A172 (cell line): ENCODE results near the gene LYRM2. TPM values are rescaled to one million over a fixed set of nuclear protein-coding genes. Genes with fewer than 3 reads are reported as not detected.
"Not testable (repeated sequence)": the region's sequence is repeated elsewhere in the genome, so short reads cannot be mapped to it uniquely, and the experiment has no call there.

ENCODE experiments used
- DNase-seq: peaks from one replicate; pipeline ENCODE4 v3.0.0-alpha.2; 2015; ENCODE audit warnings: low spot score
- total RNA-seq: library from RNA; depleted of rRNA; stranded (reverse); fragments of >200 nt; shearing (Covaris generic); gene quantifications from 2 replicates; pipeline ENCODE4 v1.2.3, GENCODE V29; 2014

Gene LYRM2
- total RNA-seq, 1 experiment from 2014 or later, result 38.3 TPM

- no peak for DNase-seq
Observed at GRCh38 chr6:89649682-89650081, 11.1 kb upstream of the LYRM2 start.

DNA sequence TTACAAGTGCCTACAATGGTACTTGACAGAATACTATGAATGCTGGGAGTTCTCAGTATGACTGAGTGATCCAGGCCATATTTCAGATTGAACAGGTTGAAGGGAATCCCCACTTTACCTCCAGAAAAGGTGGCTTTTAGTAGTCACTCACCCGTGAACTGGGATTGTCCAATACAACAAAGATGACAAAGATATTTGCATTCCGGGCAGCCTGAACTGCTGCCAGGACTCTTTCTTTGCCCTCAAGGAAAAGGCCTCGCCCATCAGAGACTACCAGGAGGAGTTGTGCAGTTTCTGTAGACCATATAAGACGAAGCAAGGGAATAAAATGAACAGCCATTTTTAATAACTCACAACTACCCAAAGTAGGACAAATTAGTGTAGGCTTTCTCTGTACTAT is 6.3 kb upstream of the LYRM2 start:
- no peak for DNase-seq

GRCh38 chr6:89643406-89643805 is 4.9 kb upstream of the LYRM2 start:
- DNase-seq, result no peak

- DNase-seq, result no peak
Observed at GRCh38 chr6:89642956-89643355, 4.4 kb upstream of the LYRM2 start.

DNA sequence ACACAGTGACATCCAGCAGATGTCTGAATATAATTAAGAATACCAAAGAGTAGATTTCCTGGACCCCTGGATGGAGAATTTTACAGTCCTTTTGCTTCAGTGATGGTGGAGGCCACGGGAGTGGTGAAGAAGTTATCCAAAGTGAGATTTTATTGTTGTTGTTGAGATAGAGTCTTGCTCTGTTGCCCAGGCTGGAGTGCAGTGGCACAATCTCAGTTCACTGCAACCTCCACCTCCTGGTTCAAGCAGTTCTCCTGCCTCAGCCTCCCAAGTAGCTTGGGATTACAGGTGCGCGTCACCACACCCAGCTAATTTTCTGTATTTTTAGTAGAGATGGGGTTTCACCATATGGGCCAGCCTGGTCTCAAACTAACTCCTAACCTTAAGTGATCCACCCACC is 3.0 kb upstream of the LYRM2 start:
- DNase-seq, result not testable (repeated sequence)

DNA sequence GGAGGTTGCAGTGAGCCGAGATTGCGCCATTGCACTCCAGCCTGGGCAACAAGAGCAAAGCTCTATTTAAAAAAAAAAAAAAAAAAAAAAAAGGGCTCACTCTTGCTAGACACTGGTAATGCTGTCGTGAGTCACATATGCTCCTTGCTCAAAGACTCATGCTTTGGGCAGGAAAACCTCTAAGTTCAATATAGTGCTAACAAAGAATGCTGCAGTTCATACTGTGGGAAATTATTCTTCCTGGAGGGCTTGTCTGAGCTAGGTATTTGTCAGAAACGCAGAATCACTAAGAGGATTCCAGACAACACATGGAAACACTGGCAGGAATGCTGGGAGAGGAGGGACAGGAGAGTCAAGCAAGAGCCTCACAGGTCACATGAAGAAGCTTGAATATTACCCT is 2.3 kb upstream of the LYRM2 start:
- no peak for DNase-seq

DNA sequence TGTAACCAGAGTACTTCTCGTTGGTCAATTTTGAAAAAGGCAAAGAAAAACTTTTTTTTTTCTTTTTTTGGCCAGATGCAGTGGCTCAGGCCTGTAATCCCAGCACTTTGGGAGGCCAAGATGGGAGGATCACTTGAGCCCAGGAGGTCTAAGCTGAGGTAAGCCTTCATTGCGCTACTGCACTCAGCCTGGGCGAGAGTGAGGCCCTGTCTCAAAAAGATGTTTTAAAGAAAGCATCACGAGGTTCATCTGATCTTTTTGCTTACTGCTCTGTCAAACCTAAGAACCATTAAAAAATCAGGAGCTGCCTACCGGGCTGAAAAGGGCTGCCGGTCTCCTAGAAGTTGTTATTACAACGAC is 607 bp downstream of the LYRM2 start:
- DNase-seq, result no peak

- not testable (repeated sequence) for DNase-seq
Observed at GRCh38 chr6:89636412-89636811, 2.1 kb downstream of the LYRM2 start.

GRCh38 chr6:89630488-89630887 is 8.1 kb downstream of the LYRM2 start:
- DNase-seq, result no peak

GRCh38 chr6:89623749-89624148 is 14.8 kb downstream of the LYRM2 start:
- no peak for DNase-seq

GRCh38 chr6:89619567-89619966 is 19.0 kb downstream of the LYRM2 start:
- DNase-seq, result no peak

DNA sequence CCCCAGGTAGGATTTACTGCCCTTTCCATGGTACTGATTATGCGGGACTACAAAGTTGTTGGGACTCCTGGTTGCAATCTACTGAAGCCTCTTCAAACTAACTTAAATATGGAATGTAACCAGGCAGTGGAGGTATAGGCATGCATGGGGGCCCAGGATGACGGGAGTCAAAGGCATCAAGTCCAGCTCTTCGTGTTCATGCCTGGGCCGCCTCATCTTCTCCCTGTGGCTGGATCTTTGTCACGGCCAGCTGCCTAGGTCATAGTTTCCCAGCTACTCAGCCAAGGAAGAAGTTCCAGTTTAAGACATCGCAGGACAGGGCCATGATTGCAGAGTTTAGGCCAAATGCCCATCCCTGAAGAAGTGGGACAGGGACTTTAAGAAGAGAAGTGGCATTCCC is 20.5 kb downstream of the LYRM2 start:
- DNase-seq, result no peak

- DNase-seq, result no peak
Observed at GRCh38 chr6:89616531-89616930, 22.0 kb downstream of the LYRM2 start.

GRCh38 chr6:89615882-89616281 is 22.7 kb downstream of the LYRM2 start:
- DNase-seq, result no peak

DNA sequence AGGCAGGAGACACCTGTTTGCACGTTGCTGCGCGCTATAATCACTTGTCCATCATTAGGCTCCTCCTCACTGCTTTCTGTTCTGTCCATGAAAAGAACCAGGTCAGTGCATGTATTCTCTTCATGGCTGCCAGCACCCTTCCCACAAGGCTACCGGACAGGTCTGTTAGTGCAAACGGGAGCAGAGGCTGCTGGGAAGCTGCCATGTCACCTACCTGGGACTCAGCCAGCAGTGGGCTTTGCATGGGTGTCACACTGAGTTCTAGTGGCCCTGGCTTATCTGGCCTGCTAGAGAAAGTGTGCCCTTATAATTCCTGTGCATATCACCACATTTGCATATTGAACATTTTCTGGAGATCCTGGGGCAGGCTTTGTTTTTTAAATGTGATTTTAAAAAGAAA is 24.8 kb downstream of the LYRM2 start:
- no peak for DNase-seq

DNA sequence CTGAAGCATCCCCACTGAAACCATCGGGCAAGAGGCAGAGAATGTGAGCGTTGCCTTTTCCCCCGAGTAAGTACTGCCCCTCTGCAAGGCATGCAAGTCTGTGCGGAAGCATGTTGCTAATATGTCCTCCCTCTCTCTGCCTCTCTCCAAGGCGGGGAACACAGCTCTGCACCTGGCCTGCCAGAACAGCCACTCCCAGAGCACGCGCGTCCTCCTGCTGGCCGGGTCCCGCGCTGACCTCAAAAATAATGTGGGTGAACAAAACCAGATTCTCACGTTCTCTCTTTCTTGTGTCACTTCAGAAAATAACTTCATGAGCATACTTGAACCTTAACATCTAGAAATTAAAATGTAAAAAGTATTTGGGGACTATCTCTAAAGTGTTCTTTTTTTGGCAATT is 26.4 kb downstream of the LYRM2 start:
- DNase-seq, result no peak

- peak; percentile 21 for DNase-seq
Observed at GRCh38 chr6:89611666-89612065, 26.9 kb downstream of the LYRM2 start.

GRCh38 chr6:89610149-89610642 is 28.4 kb downstream of the LYRM2 start:
- DNase-seq, result peak; percentile 37

- DNase-seq, result no peak
Observed at GRCh38 chr6:89605861-89606260, 32.7 kb downstream of the LYRM2 start.

DNA sequence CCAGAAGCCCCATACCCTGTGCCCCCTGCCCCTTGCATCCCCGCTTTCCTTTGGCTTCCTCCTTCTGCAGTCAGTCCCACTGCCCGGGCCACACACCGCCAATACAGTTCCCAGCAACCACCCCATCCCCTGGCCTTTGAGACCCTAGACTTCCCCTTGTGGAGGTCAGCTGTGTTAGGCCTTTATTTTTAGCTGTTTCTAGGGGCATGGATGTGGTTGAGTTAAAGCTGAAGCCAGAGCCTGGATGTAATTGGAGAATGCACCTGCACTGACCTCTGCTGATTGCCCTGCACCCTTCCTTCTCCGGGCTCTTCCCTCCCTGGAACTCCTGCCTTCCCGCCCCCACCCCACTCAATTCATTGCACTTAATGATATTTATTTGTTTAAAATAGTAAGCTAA is 33.9 kb downstream of the LYRM2 start:
- DNase-seq, result no peak

DNA sequence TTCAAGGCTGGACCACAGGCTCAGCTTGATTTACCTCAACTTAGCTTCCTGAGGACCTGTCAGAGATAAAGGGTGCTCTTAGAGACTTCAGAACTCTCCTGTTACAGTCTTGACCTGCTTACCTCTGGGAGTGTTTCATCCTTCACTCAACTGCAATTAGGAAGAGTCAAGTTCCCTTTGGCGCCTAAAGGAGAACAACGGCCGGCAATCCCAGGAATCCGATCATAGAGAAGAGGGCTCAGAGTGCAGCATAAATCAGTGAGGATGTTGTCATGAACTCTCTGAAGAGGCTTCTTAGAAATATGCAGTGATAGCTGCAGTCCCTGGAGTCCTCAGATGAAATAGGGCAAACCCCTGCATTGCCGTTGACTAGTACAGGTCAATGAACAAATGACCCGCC is 36.4 kb downstream of the LYRM2 start:
- DNase-seq, result no peak

- no peak for DNase-seq
Observed at GRCh38 chr6:89599727-89600126, 38.8 kb downstream of the LYRM2 start.

DNA sequence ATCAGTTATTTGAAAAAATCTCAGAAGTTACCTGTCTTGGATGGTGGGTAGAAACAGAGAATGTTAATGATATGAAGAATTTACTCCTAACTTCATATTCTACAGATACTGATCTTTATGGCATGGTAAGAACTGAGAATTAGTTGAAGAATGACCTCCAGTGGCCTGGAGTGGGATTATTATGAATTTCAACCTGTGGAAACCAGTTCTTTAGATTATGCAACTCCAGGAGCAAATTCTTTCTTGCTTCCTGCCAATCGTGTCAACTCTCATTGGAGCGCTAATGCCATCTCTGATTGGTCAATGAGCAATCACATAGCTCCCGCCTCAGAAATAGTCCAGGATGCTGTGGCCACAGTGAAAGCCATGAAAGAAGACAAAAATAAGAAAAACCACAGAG is 40.6 kb downstream of the LYRM2 start:
- DNase-seq, result peak; percentile 67

DNA sequence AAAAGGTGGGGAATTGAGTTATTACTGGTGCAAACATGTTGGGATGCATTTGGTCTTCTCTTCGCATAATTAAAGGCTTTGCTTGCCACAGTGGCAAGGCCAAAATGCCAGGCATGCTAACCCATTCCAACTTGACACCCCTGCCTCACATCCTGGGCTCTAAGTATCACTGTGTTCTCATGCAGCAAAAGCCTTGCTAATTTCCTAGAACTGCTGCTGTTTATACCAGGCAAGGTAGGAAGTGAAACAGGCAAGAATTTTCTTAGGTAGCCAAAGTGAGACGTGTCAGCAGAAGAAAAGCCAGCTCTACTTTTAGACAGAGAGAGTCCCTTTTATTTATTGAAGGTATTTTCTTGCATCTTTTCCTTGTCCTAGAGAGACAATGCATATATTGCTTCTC is 41.2 kb downstream of the LYRM2 start:
- DNase-seq, result no peak

DNA sequence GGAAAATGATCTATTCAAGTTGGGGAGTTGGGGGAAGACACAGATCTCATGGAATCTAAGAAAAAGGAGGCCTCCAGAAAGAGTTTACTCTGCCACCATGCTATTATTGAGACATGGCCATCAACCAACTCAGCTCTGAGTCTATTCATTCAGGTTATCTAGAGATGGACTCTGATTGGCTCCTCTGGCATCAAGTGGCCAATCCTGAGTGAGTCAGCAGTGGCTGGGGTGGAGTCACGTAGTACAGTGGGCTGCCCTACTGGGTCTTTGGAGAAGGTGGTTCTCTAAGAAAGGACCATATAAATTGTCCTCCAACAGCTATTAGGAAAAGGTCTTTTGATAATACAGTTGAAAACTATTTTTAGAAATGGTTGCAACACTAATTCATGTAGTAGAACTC is 42.1 kb downstream of the LYRM2 start:
- DNase-seq, result no peak
